GM18526 (cell line): ENCODE data around the gene SLC25A42.

ENCODE experiments used
- POLR2A ChIP-seq: IDR thresholded peaks from 3 replicates; pipeline ENCODE4 v1.6.1; 2011; ENCODE audit not compliant: insufficient read length; ENCODE audit errors: extremely low read depth

SLC25A42 gene

DNA sequence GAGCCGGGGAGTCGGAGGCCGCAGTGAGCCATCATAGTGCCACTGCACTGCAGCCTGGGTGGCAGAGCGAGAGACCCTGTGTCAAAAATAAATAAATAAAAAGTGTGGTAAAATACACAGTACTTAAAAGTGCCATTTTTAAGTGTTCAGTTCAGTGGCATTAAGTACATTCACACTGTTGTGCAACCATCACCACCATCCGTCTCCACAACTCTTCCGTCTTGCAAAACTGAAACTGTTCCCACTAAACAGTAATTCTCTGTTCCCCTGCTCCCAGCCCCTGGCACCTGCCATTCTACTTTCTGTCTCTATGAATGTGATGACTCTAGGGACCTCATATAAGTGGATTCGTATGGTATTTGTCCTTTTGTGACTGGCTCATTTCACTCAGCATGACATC, 13.3 kb downstream of the SLC25A42 start:
- no peak for TF ChIP-seq POLR2A

- no peak for TF ChIP-seq POLR2A
Observed at GRCh38 chr19:19078801-19079200, 15.0 kb downstream of the SLC25A42 start.

DNA sequence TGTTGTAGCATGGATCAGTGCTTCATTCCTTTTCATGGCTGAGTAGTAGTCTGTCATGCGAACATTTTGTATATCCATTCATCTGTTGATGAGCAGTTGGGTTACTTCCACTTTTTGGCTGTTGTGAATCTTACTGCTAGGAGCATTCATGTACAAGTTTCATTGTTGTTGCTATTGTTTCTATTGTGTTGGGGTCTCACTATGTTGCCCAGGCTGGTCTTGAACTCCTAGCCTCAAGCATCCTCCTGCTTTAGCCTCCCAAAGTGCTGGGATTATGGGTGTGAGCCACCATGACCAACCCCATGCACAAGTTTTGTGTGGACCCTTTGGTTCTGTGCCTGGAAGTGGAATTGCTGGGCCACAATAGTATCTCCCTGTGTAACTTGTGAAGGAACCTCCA, 15.8 kb downstream of the SLC25A42 start:
- no peak for TF ChIP-seq POLR2A

DNA sequence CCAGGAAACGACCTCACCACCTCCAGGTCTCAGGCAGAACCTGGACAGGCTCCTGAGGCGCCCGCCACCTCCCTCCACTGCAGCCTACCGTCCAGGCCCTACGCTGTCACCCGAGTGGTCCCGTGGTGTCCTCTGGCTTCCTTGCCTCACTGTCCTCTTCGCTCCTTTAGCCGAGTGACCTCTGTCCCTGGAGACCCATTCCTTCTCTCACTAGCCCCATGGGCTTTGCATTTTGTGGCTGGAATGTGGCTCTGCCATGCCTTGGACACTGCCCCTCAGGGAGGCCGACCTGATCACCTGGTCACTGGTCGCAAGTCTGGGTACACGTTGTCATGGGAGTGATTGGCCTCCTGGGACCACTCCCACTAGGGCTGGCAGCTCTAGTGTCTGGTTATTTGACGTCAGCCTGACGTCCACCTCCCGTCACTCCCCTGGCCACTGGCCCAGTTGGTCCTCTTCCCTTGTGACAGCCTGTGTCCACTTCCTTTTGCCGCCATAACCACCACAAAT, 17.9 kb downstream of the SLC25A42 start:
- no peak for TF ChIP-seq POLR2A

- TF ChIP-seq POLR2A = no peak
Observed at GRCh38 chr19:19083413-19084178, 19.8 kb downstream of the SLC25A42 start.

- no peak for TF ChIP-seq POLR2A
Observed at GRCh38 chr19:19087676-19088075, 23.9 kb downstream of the SLC25A42 start.

GRCh38 chr19:19094513-19094912, 30.7 kb downstream of the SLC25A42 start:
- TF ChIP-seq POLR2A = no peak

GRCh38 chr19:19095691-19096090, 31.9 kb downstream of the SLC25A42 start:
- TF ChIP-seq POLR2A = no peak

- TF ChIP-seq POLR2A = no peak
Observed at GRCh38 chr19:19096641-19097627, 33.1 kb downstream of the SLC25A42 start.

DNA sequence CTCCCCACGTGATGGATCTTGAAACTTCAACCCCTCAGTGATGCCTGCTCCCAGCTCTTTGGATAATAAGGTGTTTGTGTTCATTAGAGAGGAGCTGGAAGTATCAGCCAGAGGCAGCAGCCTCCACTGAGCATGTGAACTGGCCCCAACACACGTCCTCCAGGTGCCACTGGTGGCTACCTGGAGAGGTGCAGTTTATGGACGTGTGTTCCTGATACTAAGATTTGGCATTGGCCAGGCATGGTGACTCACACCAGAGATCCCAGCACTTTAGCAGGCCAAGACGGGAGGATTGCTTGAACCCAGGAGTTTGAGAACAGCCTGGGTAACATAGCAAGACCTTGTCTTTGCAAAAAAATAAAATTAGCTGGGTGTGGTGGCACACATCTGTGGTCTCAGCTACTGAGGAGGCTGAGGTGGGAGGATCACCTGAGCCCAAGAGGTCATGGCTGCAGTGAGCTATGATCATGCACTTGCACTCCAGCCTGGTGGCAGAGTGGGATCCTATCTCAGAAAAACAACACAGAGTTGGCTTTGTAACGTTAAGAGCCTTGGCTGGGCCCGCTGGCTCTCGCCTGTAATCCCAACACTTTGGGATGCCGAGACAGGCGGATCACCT, 34.4 kb downstream of the SLC25A42 start:
- no peak for TF ChIP-seq POLR2A

DNA sequence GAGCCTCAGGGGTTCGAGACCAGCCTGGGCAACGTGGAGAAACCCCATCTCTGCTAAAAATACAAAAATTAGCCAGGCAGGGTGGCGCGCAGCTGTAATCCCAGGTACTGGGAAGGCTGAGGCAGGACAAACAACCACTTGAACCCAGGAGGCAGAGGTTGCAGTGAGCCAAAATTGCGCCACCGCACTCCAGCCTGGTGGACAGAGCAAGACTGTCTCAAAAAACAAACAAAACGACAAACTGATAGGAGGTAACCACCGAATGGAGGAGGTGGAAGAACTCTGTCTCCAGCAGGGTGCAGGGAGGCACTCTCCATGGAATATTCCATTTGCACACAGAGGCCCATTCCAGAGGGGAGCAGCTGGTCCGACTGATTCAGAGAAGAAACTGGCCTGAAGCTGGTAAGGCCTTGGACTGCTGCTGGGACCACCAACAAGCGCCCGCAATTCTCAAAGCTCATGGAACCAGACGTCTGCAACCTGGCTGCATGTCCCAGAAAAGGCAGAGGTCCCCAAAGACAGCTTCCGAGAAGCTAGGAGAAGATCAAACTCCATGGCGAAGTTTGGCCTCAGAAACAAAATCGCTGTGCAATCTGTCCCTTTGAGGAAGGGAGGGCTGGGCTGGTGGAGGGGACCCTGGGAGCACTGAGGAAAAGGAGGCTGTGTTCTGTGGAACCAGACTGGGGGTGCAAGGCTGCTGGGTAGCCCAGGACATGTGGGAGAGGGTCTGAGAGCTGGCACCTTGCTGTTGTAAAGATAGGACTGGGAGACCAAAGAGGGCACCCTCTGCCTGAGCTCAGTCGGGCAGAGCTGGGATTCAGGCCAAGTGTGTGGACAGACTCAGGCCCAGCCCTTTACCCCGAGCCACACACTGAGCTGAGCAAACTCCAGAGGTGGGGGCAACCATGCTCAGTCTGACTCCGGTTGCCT, 35.2 kb downstream of the SLC25A42 start:
- TF ChIP-seq POLR2A = no peak

GRCh38 chr19:19101540-19101939, 37.7 kb downstream of the SLC25A42 start:
- no peak for TF ChIP-seq POLR2A

DNA sequence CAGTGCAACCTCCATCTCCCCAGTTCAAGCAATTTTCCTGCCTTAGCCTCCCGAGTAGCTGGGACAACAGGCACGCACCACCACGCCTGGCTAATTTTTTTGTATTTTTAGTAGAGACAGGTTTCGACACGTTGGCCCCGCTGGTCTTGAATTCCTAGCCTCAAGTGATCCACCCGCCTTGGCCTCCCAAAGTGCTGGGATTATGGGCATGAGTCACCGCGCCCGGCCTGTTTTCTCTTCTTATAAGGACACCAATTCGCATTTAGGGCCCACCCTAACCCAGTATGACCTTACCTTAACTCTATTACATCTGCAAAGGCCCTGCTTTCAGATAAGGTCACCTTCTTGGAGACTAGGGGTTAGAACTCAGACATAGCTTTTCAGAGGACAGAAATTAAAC, 39.4 kb downstream of the SLC25A42 start:
- no peak for TF ChIP-seq POLR2A

DNA sequence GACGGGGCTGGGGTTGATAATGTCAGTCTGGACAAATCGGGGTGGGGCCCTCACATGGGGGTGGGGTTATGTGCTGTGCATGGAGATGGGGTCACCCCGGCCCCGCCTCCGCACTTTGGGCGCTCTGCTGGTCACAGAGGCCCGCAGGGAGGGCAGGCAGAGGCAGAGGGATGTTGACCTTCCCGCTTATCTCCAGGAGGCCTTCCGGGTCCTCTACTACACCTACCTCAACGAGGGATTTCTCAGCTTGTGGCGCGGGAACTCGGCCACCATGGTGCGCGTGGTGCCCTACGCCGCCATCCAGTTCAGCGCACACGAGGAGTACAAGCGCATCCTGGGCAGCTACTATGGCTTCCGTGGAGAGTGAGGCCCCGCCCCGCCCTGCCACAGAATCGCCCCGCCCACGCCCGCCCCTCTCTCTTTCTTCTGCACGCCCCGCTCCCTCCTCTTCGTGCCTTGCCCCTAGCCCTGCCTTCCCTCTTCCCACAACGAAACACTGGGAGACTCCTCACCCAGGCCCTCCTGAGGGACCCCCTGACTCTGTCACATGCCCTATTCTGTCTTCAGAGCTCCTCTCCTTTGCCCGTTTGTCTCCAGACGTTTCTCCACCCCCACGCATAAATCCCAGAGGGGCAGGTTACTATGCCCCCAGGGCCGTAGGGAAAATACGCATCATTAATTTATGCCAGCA, 41.7 kb downstream of the SLC25A42 start:
- TF ChIP-seq POLR2A = no peak
